Activated B cell treated with CpG ODN at 0.5 μM for 24 hours (primary cell): ENCODE data around the gene RXRA. TPM values are rescaled to one million over a fixed set of nuclear protein-coding genes. Genes with fewer than 3 reads are reported as not detected.

Experiments used
- ATAC-seq: fragments of 200-7000 bp; cut with Tn5 transposase; one replicate; pipeline ENCODE4 v1.10.0; 2021; ENCODE audit warnings: low read depth, mild to moderate bottlenecking, moderate library complexity
- CTCF ChIA-PET: fragments of 350-600 bp; sonication (Branson Sonifier 250); formaldehyde crosslinking; loops from one replicate; lab custom pipeline; 2021; ENCODE audit warnings: antibody characterized with exemption; lab: Charles Lee
- POLR2A ChIA-PET: fragments of 350-600 bp; sonication (Branson Sonifier 250); formaldehyde crosslinking; loops from one replicate; lab custom pipeline; 2021; ENCODE audit warnings: antibody characterized with exemption; lab: Charles Lee
- DNase-seq: peaks from one replicate; pipeline ENCODE4 v3.0.0; 2022
- H3K27ac Mint-ChIP-seq: one replicate; pipeline ENCODE4 v1.8.0; 2020; ENCODE audit warnings: mixed read lengths
- H3K27me3 Mint-ChIP-seq: one replicate; pipeline ENCODE4 v1.8.0; 2021; ENCODE audit warnings: mixed read lengths
- H3K36me3 Mint-ChIP-seq: one replicate; pipeline ENCODE4 v1.8.0; 2021; ENCODE audit warnings: low read depth, mixed read lengths
- H3K4me1 Mint-ChIP-seq: one replicate; pipeline ENCODE4 v1.8.0; 2021; ENCODE audit warnings: mixed read lengths
- H3K4me3 Mint-ChIP-seq: one replicate; pipeline ENCODE4 v1.8.0; 2020; ENCODE audit warnings: mild to moderate bottlenecking, mixed read lengths
- H3K9me3 Mint-ChIP-seq: one replicate; pipeline ENCODE4 v1.8.0; 2020; ENCODE audit warnings: mixed read lengths
- intact Hi-C: fragments of 100-400 bp; cut with micrococcal nuclease; formaldehyde crosslinking; loops from one replicate; pipeline ENCODE4 v1.15.1; 2024
- total RNA-seq: library from RNA; stranded (reverse); gene quantifications from 2 replicates; pipeline ENCODE4 v1.2.3, GENCODE V29; 2022
- TF ChIP-seq, protein P1 (sequence below): fragments of 200-600 bp; IDR thresholded peaks from one replicate; pipeline ENCODE4 v1.8.0; 2022; ENCODE audit warnings: antibody characterized with exemption, mild to moderate bottlenecking

RXRA gene
- total RNA-seq, 1 donor from 2014 or later: 5.0 TPM

GRCh38 chr9:134483361-134484184 lies 157.3 kb downstream of the RXRA start:
- H3K4me3 Mint-ChIP-seq: no peak overlapping the region
- CTCF ChIA-PET: no interaction called here

GRCh38 chr9:134484479-134484878 lies 158.2 kb downstream of the RXRA start:
- ChIA-PET POLR2A (interaction anchor here (0.7 kb wide), 1 partner anchor 121 kb away, joined by 8 read pairs; no protein-coding TSS in a partner anchor), CTCF (no interaction called here)
- ATAC-seq: no peak
- peaks cover 32% of the 10 kb centered on the region for H3K4me1 Mint-ChIP-seq
- H3K27me3 Mint-ChIP-seq: peaks cover 8% of the 10 kb centered on the region
- no peak overlapping the region for H3K27ac Mint-ChIP-seq
- intact Hi-C loops: no loop called here
- no peak overlapping the region for H3K4me3 Mint-ChIP-seq
- H3K36me3 Mint-ChIP-seq: no peaks in the 10 kb centered on the region
- TF ChIP-seq, protein P1, sequence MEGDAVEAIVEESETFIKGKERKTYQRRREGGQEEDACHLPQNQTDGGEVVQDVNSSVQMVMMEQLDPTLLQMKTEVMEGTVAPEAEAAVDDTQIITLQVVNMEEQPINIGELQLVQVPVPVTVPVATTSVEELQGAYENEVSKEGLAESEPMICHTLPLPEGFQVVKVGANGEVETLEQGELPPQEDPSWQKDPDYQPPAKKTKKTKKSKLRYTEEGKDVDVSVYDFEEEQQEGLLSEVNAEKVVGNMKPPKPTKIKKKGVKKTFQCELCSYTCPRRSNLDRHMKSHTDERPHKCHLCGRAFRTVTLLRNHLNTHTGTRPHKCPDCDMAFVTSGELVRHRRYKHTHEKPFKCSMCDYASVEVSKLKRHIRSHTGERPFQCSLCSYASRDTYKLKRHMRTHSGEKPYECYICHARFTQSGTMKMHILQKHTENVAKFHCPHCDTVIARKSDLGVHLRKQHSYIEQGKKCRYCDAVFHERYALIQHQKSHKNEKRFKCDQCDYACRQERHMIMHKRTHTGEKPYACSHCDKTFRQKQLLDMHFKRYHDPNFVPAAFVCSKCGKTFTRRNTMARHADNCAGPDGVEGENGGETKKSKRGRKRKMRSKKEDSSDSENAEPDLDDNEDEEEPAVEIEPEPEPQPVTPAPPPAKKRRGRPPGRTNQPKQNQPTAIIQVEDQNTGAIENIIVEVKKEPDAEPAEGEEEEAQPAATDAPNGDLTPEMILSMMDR: no peak
- DNase-seq: no peak
- H3K9me3 Mint-ChIP-seq: no peaks in the 10 kb centered on the region

More at GRCh38 chr9:134483361-134484184, 157.3 kb downstream of the RXRA start:
- H3K36me3 Mint-ChIP-seq: no peaks in the 10 kb centered on the region
- H3K9me3 Mint-ChIP-seq: no peaks in the 10 kb centered on the region
- DNase-seq (no peak), ATAC-seq (no peak)
- intact Hi-C loops: no loop called here
- peaks cover 5% of the 10 kb centered on the region for H3K27me3 Mint-ChIP-seq
- H3K27ac Mint-ChIP-seq: no peak overlapping the region
- TF ChIP-seq, protein P1: no peak
- H3K4me1 Mint-ChIP-seq: peaks cover 33% of the 10 kb centered on the region
- POLR2A ChIA-PET: no interaction called here

DNA sequence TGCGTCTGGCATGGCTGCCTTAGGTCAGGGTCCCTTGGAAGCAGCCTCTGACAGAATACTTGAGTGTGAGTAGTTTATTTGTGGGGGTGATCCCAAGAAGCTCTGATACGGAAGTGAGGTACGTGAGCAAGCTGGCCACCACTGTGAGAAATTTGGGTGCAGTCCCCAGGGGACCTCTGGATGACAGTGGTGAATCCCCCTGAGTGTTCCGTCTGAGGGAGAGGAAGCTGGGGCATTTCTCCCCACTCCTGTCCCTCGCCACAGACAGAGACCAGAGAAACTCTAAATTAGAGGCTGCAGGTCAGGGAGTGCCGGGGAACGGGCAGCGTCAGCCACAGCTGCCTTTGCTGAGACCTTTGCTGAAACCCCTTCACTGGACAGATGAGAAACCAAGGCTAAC lies 159.4 kb downstream of the RXRA start:
- ATAC-seq (peak; percentile 47), DNase-seq (no peak)
- no peak overlapping the region for H3K4me3 Mint-ChIP-seq
- peaks cover 33% of the 10 kb centered on the region for H3K4me1 Mint-ChIP-seq
- peaks cover 11% of the 10 kb centered on the region for H3K27me3 Mint-ChIP-seq
- intact Hi-C loops: no loop called here
- no peaks in the 10 kb centered on the region for H3K36me3 Mint-ChIP-seq
- POLR2A ChIA-PET: no interaction called here
- TF ChIP-seq, protein P1: no peak
- H3K9me3 Mint-ChIP-seq: no peaks in the 10 kb centered on the region
- H3K27ac Mint-ChIP-seq: no peak overlapping the region
- CTCF ChIA-PET: no interaction called here

DNA sequence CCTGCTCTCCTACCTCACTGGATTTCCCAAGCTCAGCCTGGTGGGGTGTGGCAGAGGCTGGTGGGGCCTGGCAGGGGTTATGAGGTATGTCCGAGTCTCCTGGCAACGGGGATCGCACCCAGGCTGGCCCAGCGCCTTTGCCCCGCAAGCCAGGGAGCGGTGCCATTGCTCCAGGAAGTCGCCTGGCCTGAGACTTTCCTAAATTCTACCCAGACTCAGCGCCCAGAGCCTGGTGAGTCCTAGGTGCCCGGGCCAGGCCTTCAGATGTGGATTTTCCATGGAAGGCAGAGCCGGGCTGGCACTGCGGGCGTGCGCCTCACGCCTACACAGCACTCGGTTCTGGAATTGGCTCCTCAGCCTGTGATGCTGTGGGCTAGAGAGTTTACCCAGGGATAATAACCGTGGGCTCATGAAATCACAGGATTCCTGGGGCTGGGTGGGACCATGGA lies 159.9 kb downstream of the RXRA start:
- no peak for ATAC-seq
- Mint-ChIP-seq H3K9me3 (no peaks in the 10 kb centered on the region), H3K4me3 (no peak overlapping the region), H3K36me3 (no peaks in the 10 kb centered on the region), H3K4me1 (peaks cover 34% of the 10 kb centered on the region), H3K27ac (no peak overlapping the region), H3K27me3 (peaks cover 11% of the 10 kb centered on the region)
- ChIA-PET CTCF (no interaction called here), POLR2A (no interaction called here)
- TF ChIP-seq, protein P1: no peak
- DNase-seq: no peak
- intact Hi-C loops: no loop called here

DNA sequence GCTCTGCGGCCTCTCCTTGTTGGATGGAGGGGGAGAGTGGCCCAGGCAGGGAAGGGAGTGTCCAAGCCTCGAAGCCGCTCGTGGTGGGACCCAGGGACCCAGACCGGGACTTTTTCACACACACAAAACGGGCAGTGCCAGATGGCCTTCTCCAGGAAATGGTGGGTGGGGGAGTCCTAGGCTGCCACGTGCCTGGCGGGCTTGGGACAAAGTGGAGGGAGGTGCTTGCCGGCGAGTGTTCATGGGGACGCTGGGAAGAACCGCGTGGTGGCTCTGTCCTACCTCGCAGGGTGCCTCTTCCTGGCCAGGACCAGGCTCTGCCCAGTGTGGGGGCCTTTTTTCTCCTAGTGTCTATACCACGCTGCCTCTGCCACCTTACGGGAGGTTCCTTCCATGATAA lies 160.3 kb downstream of the RXRA start:
- H3K36me3 Mint-ChIP-seq: no peaks in the 10 kb centered on the region
- H3K27ac Mint-ChIP-seq: no peak overlapping the region
- no peak overlapping the region for H3K4me3 Mint-ChIP-seq
- TF ChIP-seq, protein P1: no peak
- CTCF ChIA-PET: no interaction called here
- POLR2A ChIA-PET: no interaction called here
- peaks cover 37% of the 10 kb centered on the region for H3K4me1 Mint-ChIP-seq
- no peak for DNase-seq
- intact Hi-C loops: no loop called here
- ATAC-seq: no peak
- peaks cover 14% of the 10 kb centered on the region for H3K27me3 Mint-ChIP-seq
- no peaks in the 10 kb centered on the region for H3K9me3 Mint-ChIP-seq

Other genes starting within 250 kb of the RXRA start
- gene WDR5, start 190.4 kb upstream of the RXRA start, total RNA-seq: 20.8 and 22.4 TPM in 2 replicates
- gene RNU6ATAC, start 161.9 kb upstream of the RXRA start, total RNA-seq: 86.6 and 120 TPM in 2 replicates